Tibial artery (tissue), 4 donors: ENCODE measurements around the gene SLC9A8.
A peak's percentile ranks its signal among the peaks of the same experiment; 100 is the strongest.

Experiments
- DNase-seq, 2 donors: peaks; one replicate each; pipeline ENCODE4 v3.0.0-alpha.2; 2019
- H3K27ac ChIP-seq, 2 donors: fragments of 200-600 bp; sonication (generic) in 1 of 2; 1 replicate in 1 of 2; 2 replicates in 1 of 2; pipeline ENCODE4 v1.5.1; 2018 to 2019; ENCODE audit warnings: mild to moderate bottlenecking in 1 of 2
- H3K27me3 ChIP-seq, 2 donors: fragments of 200-600 bp; sonication (generic) in 1 of 2; one replicate each; pipeline versions ENCODE4 v1.5.1 to v1.6.0; 2016 to 2019
- H3K36me3 ChIP-seq, 3 donors: fragments of 200-600 bp; sonication (generic) in 2 of 3; one replicate each; pipeline ENCODE4 v1.5.1; 2016 to 2019; ENCODE audit warnings: mild to moderate bottlenecking in 2 of 3
- H3K4me1 ChIP-seq, 4 donors: fragments of 200-600 bp; sonication (generic) in 2 of 4; 1 replicate in 3 of 4; 2 replicates in 1 of 4; pipeline ENCODE4 v1.5.1; 2016 to 2019
- H3K4me3 ChIP-seq, 2 donors: fragments of 200-600 bp; sonication (generic) in 1 of 2; 1 replicate in 1 of 2; 2 replicates in 1 of 2; pipeline ENCODE4 v1.5.1; 2018 to 2019; ENCODE audit warnings: mild to moderate bottlenecking in 2 of 2
- H3K9me3 ChIP-seq, 3 donors: fragments of 200-600 bp; sonication (generic) in 1 of 3; one replicate each; pipeline ENCODE4 v1.5.1; 2016 to 2019
- intact Hi-C: fragments of 100-400 bp; cut with DNase I; formaldehyde crosslinking; loops from one replicate; pipeline ENCODE4 v1.15.0; 2023; ENCODE audit warnings: low total_unique reads
- TF ChIP-seq, protein P1 (sequence below), 2 experiments: fragments of 200-600 bp in 1 of 2; fragments of 450-650 bp in 1 of 2; IDR thresholded peaks; one replicate each; pipeline ENCODE4 v1.5.1; 2017 to 2019; ENCODE audit warnings: antibody characterized with exemption in 2 of 2, mild to moderate bottlenecking in 1 of 2, moderate library complexity in 1 of 2

The SLC9A8 gene, protein sequence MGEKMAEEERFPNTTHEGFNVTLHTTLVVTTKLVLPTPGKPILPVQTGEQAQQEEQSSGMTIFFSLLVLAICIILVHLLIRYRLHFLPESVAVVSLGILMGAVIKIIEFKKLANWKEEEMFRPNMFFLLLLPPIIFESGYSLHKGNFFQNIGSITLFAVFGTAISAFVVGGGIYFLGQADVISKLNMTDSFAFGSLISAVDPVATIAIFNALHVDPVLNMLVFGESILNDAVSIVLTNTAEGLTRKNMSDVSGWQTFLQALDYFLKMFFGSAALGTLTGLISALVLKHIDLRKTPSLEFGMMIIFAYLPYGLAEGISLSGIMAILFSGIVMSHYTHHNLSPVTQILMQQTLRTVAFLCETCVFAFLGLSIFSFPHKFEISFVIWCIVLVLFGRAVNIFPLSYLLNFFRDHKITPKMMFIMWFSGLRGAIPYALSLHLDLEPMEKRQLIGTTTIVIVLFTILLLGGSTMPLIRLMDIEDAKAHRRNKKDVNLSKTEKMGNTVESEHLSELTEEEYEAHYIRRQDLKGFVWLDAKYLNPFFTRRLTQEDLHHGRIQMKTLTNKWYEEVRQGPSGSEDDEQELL

DNA sequence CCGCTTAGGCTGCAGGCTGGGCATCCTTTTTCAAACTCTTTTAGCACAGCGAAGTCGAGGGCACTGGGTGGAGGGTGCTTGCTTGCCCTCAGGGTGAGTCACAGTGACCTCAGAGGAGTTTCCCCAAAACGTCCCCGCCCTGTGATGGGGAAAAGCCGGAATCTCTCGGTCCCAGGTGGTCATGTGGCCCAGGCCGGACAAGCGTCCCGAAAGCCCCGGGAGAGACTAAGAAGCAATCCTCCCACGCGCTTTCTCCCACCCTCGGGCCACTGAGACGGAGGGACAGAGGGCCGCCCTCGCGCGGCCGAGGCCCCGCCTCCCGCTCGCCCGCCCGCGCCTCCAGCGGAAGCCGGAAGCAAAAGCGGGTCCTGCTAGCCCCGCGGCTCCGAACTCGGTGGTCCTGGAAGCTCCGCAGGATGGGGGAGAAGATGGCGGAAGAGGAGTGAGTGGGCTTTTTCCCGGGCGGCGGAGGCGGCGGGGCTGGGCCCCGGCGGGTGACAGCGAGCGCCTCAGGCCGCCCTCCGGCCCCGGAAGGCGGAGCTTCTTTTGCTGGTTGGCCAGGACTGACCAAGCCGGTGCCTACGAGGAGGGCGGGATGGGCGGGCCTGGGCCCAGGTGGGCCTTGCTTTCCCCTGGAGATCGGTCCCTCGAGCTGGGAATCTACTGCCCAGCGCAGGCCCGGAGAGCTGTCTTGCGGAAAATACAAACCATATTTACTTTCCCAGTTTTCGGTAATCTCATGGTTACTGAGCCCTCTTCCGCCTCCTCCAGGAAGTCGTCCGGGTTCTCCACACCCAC, at the start of gene SLC9A8:
TSS of gene SLC9A8 (plus strand) at position 322 of the 798 bp plus-strand sequence. CDS start at position 417, 95 bp downstream.
- peaks cover 0 to 19% (median 15%) of the 10 kb centered on the region in 4 donors for H3K4me1 ChIP-seq
- TF ChIP-seq, protein P1, sequence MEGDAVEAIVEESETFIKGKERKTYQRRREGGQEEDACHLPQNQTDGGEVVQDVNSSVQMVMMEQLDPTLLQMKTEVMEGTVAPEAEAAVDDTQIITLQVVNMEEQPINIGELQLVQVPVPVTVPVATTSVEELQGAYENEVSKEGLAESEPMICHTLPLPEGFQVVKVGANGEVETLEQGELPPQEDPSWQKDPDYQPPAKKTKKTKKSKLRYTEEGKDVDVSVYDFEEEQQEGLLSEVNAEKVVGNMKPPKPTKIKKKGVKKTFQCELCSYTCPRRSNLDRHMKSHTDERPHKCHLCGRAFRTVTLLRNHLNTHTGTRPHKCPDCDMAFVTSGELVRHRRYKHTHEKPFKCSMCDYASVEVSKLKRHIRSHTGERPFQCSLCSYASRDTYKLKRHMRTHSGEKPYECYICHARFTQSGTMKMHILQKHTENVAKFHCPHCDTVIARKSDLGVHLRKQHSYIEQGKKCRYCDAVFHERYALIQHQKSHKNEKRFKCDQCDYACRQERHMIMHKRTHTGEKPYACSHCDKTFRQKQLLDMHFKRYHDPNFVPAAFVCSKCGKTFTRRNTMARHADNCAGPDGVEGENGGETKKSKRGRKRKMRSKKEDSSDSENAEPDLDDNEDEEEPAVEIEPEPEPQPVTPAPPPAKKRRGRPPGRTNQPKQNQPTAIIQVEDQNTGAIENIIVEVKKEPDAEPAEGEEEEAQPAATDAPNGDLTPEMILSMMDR (IDR thresholded peaks at IDR 0.05), result peak; percentile 42 to 52
- peak within 1 kb of the TSS; percentile 84 to 95 for H3K27ac ChIP-seq
- intact Hi-C loops, result loop anchor here (10.0 kb wide), 1 partner anchor 82 kb away; no protein-coding TSS in a partner anchor
- peak; percentile 92 to 94 for DNase-seq
- H3K27me3 ChIP-seq, result no peaks in the 10 kb centered on the region
- no peaks in the 10 kb centered on the region for H3K9me3 ChIP-seq
- H3K36me3 ChIP-seq, result peaks cover 16 to 28% (median 23%) of the 10 kb centered on the region in 3 donors
- peak within 1 kb of the TSS; percentile 60 to 71 for H3K4me3 ChIP-seq

DNA sequence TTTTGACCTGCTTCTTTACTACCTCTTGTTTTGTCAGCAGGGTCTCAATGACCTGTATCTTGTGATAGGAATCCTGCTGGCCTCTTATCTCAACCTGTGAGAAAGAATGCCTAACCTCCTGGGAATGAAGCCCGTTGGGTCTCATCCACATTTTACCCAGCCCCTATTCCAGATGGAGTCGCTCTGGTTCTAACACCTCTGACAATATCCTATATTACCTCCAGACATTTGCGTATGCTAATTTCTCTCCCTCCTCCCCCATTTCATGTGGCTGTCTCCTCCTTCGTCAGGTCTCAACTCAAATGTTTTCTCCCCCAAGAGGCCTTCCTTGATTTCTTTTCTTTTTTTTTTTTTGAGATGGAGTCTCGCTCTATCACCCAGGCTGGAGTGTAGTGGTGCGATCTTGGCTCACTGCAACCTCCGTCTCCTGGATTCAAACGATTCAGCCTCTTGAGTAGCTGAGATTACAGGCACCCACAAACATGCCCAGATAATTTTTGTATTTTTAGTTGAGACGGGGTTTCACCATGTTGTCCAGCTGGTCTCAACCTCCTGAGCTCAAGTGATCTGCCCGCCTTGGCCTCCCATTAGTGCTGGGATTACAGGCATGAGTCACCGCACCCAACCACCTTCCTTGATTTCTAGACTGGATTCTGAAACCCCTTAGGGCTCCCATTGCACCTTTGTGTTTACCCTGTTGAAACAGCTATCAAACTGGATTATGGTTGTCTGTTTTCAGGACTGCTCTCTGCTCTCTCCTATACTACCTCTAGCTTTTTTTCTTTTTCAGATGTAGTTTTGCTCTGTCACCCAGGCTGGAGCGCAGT, 49.5 kb upstream of the SLC9A8 start:
- Histone ChIP-seq H3K27me3 (no peaks in the 10 kb centered on the region), H3K4me1 (peaks cover 0 to 15% (median 0%) of the 10 kb centered on the region in 4 donors), H3K9me3 (no peaks in the 10 kb centered on the region), H3K27ac (no peak overlapping the region), H3K36me3 (no peaks in the 10 kb centered on the region), H3K4me3 (no peak overlapping the region)
- TF ChIP-seq, protein P1 (IDR thresholded peaks at IDR 0.05), result no peak
- DNase-seq, result no peak
- intact Hi-C loops, result no loop called here

DNA sequence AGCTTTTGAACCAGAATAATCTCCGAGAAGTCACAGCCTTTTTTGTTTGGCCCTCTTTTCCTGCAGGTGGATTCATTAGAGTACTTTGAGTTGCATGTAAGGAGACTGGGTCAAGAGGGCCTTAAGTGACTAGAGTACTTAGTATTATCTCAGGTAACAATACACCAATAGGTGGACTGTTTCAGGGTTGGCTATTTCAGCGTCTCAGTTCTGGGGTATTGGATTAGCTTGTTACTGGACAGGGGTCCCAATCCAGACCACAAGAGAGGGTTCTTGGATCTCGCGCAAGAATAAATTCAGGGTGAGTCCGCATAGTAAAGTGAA, 47.3 kb upstream of the SLC9A8 start:
- TF ChIP-seq, protein P1 (IDR thresholded peaks at IDR 0.05), result no peak
- H3K9me3 ChIP-seq, result no peaks in the 10 kb centered on the region
- no peak overlapping the region for H3K27ac ChIP-seq
- H3K36me3 ChIP-seq, result no peaks in the 10 kb centered on the region
- H3K4me3 ChIP-seq, result no peak overlapping the region
- peaks cover 0 to 22% (median 0%) of the 10 kb centered on the region in 4 donors for H3K4me1 ChIP-seq
- DNase-seq, result no peak
- no peaks in the 10 kb centered on the region for H3K27me3 ChIP-seq
- intact Hi-C loops, result no loop called here

DNA sequence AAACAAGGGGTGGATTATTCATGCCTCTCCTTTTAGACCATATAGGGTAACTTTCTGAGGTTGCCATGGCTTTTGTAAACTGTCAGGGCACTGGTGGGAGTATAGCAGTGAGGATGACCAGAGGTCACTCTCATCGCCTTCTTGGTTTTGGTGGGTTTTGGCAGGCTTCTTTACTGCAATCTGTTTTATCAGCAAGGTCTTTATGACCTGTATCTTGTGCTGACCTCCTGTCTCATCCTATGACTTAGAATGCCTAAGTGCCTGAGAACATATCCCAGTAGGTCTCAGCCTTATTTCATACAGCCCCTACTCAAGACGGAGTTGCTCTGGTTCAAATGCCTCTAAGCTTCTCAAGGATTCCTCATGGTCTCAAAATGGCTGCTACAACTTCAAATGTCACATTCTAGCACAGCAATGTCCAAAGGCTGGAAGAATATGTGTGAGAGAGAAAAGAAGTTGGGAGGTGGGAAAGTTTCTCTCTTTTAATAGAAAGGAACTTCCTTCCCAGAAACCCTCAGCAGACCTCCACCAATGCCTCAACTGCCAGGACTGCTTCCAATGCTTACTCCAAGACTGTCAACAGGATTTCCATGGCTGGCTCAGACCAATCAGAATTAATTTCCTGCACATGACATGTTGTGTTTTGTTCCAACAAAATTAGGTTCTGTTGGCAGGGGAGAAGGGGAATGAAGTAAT, 46.6 kb upstream of the SLC9A8 start:
- Histone ChIP-seq H3K27ac (no peak overlapping the region), H3K27me3 (no peaks in the 10 kb centered on the region), H3K4me3 (no peak overlapping the region), H3K4me1 (peaks cover 0 to 22% (median 0%) of the 10 kb centered on the region in 4 donors), H3K36me3 (no peaks in the 10 kb centered on the region), H3K9me3 (no peaks in the 10 kb centered on the region)
- DNase-seq, result no peak
- intact Hi-C loops, result no loop called here
- TF ChIP-seq, protein P1 (IDR thresholded peaks at IDR 0.05), result no peak
